ENCODE measurements around the gene SSX3.
"Not testable (repeated sequence)": the region's sequence is repeated elsewhere in the genome, so short reads cannot be mapped to it uniquely, and the experiment has no call there.

Gene SSX3

DNA sequence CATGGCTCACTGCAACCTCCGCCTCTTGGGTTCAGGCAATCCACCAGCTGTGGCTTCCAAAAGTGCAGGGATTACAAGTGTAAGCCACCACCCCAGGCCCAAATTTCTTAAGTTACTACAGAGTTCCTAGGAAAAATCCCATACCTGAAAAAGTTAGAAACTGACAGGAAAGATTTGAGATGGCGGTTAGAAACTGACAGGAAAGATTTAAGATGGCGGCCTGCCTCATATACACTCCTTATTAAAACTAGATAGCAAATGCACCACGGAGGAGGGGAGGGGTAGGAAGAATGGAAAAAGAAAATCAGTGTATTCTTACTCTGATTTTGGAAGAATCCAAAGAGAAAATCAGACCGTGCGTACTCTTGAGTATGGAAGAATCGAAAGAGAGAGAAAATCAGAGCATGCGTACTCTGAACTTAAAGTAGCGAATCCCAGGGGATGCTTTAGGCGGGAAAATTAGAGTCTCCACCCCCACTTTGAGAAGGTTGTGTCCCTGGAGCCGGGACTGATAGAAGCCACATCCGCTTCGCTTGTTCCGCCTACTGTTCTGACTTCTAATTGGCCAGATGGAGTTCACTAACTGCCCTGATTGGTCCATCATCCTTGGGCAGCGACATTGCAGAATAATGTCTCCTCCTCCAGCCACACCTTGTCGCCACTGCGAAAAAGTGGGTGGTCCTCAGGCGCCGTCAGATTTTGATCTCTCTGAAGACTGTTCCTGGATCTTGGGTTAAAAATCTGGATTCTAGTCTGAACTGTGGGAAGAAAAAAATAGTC, at the start of gene SSX3:
Gene SSX3, minus strand, starts transcription at position 389 of the 780 bp plus-strand sequence. CDS start 1,454 bp downstream, outside the sequence.
- DNase-seq (ENCODE audit: low spot score): not testable (repeated sequence)

- not testable (repeated sequence) for DNase-seq (ENCODE audit: low spot score)
Observed at GRCh38 chrX:48397825-48398224, 41.3 kb upstream of the SSX3 start.

DNA sequence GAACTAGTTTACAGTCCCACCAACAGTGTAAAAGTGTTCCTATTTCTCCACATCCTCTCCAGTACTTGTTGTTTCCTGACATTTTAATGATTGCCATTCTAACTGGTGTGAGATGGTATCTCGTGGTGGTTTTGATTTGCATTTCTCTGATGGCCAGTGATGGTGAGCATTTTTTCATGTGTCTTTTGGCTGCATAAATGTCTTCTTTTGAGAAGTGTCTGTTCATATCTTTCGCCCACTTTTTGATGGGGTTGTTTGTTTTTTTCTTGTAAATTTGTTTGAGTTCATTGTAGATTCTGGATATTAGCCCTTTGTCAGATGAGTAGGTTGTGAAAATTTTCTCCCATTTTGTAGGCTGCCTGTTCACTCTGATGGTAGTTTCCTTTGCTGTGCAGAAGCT, 40.4 kb upstream of the SSX3 start:
- DNase-seq (ENCODE audit: low spot score): not testable (repeated sequence)

DNA sequence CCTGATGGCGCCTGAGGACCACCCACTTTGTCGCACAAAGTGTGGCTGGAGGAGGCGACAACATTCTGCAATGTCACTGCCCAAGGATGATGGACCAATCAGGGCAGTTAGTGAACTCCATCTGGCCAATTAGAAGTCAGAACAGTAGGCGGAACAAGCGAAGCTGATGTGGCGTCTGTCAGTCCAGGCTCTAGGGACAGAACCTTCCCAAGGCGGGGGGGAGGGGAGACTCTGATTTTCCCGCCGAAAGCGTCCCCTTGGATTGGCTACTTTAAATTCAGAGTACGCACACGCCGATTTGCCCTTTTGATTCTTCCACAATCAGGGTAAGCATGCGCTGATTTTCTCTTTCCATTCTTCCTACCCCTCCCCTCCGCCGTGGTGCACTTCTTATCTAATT, 26.7 kb upstream of the SSX3 start, which contains the start of gene SSX4:
Gene SSX4, plus strand, starts transcription at position 301 of the 400 bp plus-strand sequence. CDS start 515 bp downstream, outside the sequence.
- not testable (repeated sequence) for DNase-seq (ENCODE audit: low spot score)

- DNase-seq (ENCODE audit: low spot score): not testable (repeated sequence)
Observed at GRCh38 chrX:48370408-48370807, 13.9 kb upstream of the SSX3 start.

GRCh38 chrX:48367717-48368408, 11.4 kb upstream of the SSX3 start:
- DNase-seq (ENCODE audit: low spot score): not testable (repeated sequence)

DNA sequence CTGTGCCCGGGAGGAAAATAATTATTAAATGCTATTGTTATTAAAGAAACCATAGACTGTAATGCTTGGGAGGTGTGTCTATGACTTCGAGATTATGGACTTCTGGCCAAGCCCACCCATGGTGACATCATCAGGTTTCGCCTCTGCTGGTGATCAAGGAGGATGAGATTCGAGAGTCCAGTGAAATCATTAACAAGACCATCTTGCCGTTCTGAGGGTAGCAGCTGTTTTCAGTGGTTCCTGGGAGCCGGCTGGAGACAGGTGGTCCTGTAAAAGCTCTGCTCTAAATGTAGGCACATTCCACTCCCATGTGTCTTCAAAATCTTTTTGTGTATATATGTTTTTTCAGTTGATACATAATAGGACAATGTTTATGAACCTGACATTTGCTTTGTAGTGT, 2.8 kb upstream of the SSX3 start:
- DNase-seq (ENCODE audit: low spot score): not testable (repeated sequence)

GRCh38 chrX:48357681-48358080, 1.2 kb upstream of the SSX3 start:
- DNase-seq (ENCODE audit: low spot score): no peak

GRCh38 chrX:48346059-48346458, 10.4 kb downstream of the SSX3 start:
- not testable (repeated sequence) for DNase-seq (ENCODE audit: low spot score)

- DNase-seq (ENCODE audit: low spot score): not testable (repeated sequence)
Observed at GRCh38 chrX:48313996-48314395, 42.5 kb downstream of the SSX3 start.

DNA sequence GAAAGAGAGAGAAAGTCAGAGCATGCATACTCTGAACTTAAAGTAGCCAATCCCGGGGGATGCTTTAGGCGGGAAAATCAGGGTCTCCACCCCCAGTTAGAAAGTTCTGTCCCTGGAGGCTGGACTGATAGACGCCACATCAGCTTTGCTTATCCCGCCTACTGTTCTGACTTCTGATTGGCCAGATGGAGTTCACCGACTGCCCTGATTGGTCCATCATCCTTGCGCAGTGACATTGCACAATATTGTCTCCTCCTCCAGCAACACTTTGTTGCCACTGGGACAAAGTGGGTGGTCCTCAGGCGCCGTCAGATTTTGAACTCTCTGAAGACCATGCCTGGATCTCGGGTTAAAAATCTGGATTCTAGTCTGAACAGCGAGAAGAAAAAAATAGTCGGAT, 50.3 kb downstream of the SSX3 start:
- DNase-seq (ENCODE audit: low spot score): no peak
